Stimulated activated CD8-positive, alpha-beta memory T cell treated with anti-CD3 and anti-CD28 coated beads, Interleukin-4, amount 100 ng/mL, for 48 hours (primary cell): ENCODE measurements around the gene CYP4F3.
"Not testable (repeated sequence)": the region's sequence is repeated elsewhere in the genome, so short reads cannot be mapped to it uniquely, and the experiment has no call there.

Experiments
- DNase-seq: peaks from one replicate; pipeline ENCODE4 v3.0.0-alpha.2; 2020

CYP4F3 gene

GRCh38 chr19:15671891-15672579 lies 31.3 kb downstream of the CYP4F3 start:
- DNase-seq = no peak

GRCh38 chr19:15672580-15673175 lies 32.0 kb downstream of the CYP4F3 start, which contains the start of gene CYP4F12:
CYP4F12 (plus strand) TSS chr19:15673087; CDS start chr19:15673530, 443 bp downstream.
- peak; percentile 32 for DNase-seq

GRCh38 chr19:15673176-15673654 lies 32.5 kb downstream of the CYP4F3 start:
- no peak for DNase-seq

GRCh38 chr19:15675560-15675959 lies 34.9 kb downstream of the CYP4F3 start:
- DNase-seq = no peak

DNA sequence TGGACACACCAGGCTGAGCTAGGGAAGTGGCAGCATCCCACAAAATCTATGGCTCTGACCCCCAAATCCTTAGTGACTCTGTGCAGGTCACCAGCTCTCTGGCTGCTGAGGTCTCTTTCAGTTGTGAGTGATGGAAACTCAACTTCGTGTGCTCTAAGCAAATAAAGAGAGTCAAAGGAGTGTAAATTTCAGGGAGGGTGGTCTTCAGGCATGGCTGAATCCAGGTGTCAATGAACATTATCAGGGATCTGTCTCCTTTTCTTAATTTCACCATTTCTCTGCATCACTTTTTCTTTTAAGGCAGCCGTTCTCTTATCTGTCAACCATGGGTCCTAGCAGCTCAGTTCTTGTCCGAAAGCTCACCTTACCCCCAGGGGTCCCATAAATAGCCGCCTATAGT lies 38.4 kb downstream of the CYP4F3 start:
- no peak for DNase-seq

- not testable (repeated sequence) for DNase-seq
Measured at GRCh38 chr19:15679865-15680264, 39.2 kb downstream of the CYP4F3 start.

DNA sequence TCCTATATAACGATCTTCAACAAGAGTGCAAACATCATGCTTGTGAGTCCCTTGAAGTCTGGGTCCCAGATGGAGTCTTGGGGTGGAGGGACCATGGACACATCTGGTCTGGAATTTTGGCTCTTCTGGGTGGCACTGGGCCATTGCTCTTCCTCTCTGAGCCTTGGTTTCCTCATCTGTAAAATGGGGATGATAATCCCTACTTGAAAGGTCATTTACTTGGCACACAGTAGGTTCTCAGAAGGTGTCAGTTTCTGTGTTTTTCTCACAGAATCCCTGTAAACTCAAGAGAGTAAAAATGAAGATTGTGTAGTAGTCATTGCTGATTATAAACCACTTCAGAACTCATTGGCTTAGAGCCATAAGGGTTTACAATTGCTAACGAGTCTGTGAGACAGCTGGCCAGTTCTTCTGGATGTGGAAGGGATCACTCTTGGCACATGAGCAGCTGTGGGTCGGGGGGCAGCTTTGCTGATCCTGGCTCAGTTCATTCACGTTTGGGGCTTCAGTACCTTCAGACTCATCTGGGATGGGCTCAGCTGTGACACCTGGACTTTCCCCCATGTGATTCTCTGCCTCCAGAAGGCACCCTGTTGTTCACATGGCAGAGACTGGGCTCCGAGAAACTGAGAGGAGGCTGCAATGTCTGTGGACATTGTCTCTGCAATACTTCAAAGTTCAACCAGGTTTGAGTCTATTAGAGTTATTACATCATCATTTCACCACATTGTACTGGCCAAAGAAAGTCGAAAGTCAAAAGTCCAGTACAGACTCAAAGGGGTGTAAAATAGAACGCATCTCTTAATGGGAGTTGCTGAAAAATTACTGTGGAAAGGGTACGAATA lies 40.0 kb downstream of the CYP4F3 start:
- DNase-seq = no peak

DNA sequence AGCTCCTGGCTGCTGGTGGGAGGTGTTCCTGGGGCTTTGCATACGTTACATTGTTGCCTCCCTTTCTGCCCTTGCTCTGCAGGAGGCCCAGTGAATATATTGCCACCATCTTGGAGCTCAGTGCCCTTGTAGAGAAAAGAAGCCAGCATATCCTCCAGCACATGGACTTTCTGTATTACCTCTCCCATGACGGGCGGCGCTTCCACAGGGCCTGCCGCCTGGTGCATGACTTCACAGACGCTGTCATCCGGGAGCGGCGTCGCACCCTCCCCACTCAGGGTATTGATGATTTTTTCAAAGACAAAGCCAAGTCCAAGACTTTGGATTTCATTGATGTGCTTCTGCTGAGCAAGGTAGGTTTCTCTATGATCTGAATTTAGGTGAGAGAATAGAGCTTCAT lies 42.7 kb downstream of the CYP4F3 start:
- DNase-seq = no peak

DNA sequence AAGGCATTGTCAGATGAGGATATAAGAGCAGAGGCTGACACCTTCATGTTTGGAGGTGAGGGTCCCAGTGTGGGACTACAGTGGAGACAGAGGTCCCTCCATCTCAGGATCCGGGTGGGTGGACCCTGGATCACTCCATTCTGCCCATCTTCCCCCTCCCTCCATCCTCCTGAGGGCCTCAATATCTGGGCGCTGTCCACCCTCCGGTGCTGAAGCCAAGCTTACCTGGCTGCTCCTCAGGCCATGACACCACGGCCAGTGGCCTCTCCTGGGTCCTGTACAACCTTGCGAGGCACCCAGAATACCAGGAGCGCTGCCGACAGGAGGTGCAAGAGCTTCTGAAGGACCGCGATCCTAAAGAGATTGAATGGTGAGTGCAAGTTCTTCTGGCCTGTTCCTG lies 44.1 kb downstream of the CYP4F3 start:
- DNase-seq = no peak

DNA sequence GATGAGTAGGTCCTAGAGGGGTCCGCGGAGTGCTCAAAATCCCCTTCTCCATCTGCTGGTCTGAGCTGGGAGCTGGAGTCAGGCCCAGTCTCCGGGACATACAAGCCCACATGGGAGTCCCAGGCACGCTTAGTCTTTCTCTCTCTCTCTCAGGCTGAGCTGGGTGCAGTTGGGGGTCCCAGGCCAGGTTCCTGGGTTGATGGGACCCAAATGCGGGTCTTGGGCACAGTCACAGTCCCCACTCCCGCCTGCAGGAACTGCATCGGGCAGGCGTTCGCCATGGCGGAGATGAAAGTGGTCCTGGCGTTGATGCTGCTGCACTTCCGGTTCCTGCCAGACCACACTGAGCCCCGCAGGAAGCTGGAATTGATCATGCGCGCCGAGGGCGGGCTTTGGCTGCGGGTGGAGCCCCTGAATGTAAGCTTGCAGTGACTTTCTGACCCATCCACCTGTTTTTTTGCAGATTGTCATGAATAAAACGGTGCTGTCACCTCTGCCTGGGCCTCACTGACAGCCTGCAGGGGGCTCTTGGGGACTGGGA lies 56.0 kb downstream of the CYP4F3 start:
- no peak for DNase-seq

GRCh38 chr19:15701757-15702533 lies 61.2 kb downstream of the CYP4F3 start:
- no peak for DNase-seq

GRCh38 chr19:15702534-15702930 lies 61.8 kb downstream of the CYP4F3 start:
- DNase-seq = peak; percentile 38
